ENCODE results near the gene FADS1. TPM values are rescaled to one million over a fixed set of nuclear protein-coding genes. Genes with fewer than 3 reads are reported as not detected.

The FADS1 gene
- total RNA-seq, 1 donor from 2014 or later = 248 TPM

DNA sequence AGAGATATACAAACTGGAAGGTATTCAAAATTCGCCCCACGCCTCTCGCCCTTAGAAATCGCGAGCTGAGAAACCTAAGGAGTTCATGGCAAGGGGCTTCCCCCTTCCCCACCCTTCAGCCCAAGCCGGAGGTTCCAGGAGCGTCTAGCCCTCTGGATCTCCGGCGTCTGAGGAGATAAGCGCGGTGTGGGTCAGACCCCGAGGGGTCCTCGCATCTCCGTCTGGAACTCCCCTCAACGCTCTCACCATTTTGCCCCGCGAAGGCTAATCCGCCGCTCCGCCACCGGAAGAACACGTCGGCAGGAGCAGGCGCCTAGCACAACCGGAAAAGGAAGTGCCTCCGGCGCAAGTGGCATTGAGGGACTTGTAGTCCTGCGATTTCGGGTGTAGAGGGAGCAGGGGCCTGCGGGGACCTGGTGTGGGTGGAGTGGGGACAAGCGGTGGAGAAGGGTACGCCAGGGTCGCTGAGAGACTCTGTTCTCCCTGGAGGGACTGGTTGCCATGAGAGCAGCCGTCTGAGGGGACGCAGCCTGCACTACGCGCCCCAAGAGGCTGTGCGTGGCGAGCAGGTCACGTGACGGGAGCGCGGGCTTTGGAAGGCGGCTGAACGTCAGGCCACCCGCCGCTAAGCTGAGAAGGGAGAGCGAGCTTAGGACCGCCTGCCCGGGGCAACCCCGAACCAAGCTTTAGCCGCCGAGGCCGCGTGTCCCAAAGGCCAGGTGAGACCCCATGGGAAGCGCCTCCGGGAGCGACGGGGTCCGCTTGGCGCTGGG lies 24.3 kb downstream of the FADS1 start, which contains the start of the genes FEN1 and TMEM258:
Gene FEN1 (plus strand): TSS at position 602 of the 773 bp plus-strand sequence. CDS start 2,451 bp downstream, outside the sequence.
Gene TMEM258 (minus strand): TSS at position 290 of the 773 bp plus-strand sequence. CDS start 41 bp downstream, at position 249.
- TF ChIP-seq, protein P1, sequence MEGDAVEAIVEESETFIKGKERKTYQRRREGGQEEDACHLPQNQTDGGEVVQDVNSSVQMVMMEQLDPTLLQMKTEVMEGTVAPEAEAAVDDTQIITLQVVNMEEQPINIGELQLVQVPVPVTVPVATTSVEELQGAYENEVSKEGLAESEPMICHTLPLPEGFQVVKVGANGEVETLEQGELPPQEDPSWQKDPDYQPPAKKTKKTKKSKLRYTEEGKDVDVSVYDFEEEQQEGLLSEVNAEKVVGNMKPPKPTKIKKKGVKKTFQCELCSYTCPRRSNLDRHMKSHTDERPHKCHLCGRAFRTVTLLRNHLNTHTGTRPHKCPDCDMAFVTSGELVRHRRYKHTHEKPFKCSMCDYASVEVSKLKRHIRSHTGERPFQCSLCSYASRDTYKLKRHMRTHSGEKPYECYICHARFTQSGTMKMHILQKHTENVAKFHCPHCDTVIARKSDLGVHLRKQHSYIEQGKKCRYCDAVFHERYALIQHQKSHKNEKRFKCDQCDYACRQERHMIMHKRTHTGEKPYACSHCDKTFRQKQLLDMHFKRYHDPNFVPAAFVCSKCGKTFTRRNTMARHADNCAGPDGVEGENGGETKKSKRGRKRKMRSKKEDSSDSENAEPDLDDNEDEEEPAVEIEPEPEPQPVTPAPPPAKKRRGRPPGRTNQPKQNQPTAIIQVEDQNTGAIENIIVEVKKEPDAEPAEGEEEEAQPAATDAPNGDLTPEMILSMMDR (conservative IDR thresholded peaks at IDR 0.05) = peak; percentile 24
- H3K4me1 Mint-ChIP-seq = peaks cover 38% of the 10 kb centered on the region
- H3K27ac Mint-ChIP-seq (ENCODE audit: unreplicated experiment) = peak within 1 kb of the TSS; percentile 100
- peak; percentile 86 for DNase-seq (ENCODE audit: low read depth, low spot score)
- peaks cover 14% of the 10 kb centered on the region for H3K36me3 Mint-ChIP-seq (ENCODE audit: low read depth)
- H3K4me3 Mint-ChIP-seq = peak within 1 kb of the TSS; percentile 96
- no peaks in the 10 kb centered on the region for H3K9me3 Mint-ChIP-seq
- H3K27me3 Mint-ChIP-seq (ENCODE audit: low read depth) = peaks cover 3% of the 10 kb centered on the region

DNA sequence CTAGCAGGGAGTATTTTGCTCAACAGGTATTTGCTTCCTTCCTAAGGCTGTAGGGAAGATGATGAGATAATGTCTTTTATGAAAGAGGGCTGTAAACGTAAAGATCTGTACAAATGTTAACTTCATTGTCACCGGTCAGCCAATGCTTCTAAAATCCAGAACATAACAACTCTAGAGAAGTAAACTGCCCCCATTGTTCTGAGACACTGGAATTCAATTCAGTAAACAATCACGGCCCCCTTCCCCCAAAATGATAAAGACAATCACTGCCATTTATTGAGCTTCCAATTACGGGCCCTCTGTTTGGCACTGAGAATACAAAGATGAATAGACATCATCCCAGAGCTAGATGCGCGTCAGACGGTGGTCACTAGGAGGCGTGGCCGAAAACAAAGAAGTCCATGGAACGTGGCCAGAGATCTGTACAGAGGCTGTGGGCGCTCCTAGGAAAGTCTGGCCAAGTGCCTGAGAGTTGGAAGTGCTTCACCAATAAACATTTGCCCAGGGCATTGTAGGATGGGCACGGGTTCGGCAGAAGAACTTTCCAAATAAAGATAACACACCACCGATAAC lies 25.0 kb downstream of the FADS1 start:
- H3K4me3 Mint-ChIP-seq = peak overlapping the region; percentile 96
- H3K36me3 Mint-ChIP-seq (ENCODE audit: low read depth) = peaks cover 10% of the 10 kb centered on the region
- H3K27ac Mint-ChIP-seq (ENCODE audit: unreplicated experiment) = peak overlapping the region; percentile 100
- H3K4me1 Mint-ChIP-seq = peaks cover 31% of the 10 kb centered on the region
- peaks cover 3% of the 10 kb centered on the region for H3K27me3 Mint-ChIP-seq (ENCODE audit: low read depth)
- H3K9me3 Mint-ChIP-seq = no peaks in the 10 kb centered on the region
- TF ChIP-seq, protein P1 (conservative IDR thresholded peaks at IDR 0.05) = no peak
- DNase-seq (ENCODE audit: low read depth, low spot score) = peak; percentile 70

DNA sequence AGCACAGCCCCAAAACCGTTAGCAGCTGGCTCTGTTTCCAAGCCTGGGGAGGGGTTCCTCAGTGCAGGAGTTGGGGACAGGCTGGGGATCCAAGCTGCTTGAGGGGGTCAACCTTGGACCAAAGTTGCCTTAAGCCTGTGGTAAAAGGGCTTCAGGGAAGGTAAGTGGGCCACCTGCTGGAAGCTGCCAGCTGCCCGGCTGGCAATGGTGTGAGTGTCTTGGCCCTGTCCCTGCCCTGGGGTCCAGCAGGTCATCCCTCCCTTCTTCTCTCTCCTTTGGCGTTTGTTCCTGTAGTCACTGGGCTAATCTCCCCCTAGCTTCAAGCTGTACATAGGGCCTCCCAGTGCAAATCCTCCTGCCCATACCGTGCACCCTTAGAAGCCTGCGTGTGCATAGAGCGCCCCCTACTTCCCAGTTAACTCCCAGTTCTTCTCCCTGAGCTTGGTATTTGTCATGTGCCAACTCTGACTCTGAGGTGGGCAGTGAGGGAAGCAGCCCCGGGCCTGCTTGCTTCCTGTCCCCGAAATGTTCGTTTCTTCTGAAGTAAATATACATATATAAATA lies 28.8 kb downstream of the FADS1 start:
- peak; percentile 37 for DNase-seq (ENCODE audit: low read depth, low spot score)
- peaks cover 3% of the 10 kb centered on the region for H3K27me3 Mint-ChIP-seq (ENCODE audit: low read depth)
- H3K4me3 Mint-ChIP-seq = no peak overlapping the region
- TF ChIP-seq, protein P1 (conservative IDR thresholded peaks at IDR 0.05) = peak; percentile 60
- peaks cover 6% of the 10 kb centered on the region for H3K36me3 Mint-ChIP-seq (ENCODE audit: low read depth)
- no peaks in the 10 kb centered on the region for H3K9me3 Mint-ChIP-seq
- no peak overlapping the region for H3K27ac Mint-ChIP-seq (ENCODE audit: unreplicated experiment)
- peaks cover 13% of the 10 kb centered on the region for H3K4me1 Mint-ChIP-seq

DNA sequence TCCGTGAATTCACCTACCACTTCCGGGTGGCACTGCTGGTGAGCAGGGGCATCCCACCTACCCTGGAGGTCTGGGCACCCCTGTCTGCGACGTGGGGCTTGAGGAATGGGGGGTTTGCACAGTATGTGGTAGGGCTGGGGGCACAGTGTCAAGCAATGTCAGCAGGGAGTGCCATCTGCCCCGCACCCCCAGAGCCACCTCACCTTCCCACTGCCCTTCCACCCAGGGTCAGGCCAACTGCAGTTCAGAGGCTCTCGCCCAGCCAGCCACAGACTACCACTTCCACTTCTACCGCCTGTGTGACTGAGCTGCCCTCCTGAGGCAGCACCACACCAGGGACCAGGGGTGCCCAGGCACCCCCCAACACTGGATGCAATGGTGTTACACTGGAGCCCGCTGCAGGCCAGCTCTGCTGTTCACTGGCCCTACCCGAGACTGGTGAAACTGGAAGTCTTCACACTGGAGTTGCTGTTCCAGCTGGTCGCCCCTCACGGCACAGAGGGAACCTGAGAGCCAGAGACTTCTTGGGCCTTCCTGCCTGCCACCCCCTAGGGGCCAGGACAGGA lies 30.9 kb downstream of the FADS1 start:
- Mint-ChIP-seq H3K4me1 (no peaks in the 10 kb centered on the region), H3K36me3 (ENCODE audit: low read depth) (peaks cover 6% of the 10 kb centered on the region), H3K27me3 (ENCODE audit: low read depth) (no peaks in the 10 kb centered on the region), H3K4me3 (no peak overlapping the region), H3K27ac (ENCODE audit: unreplicated experiment) (no peak overlapping the region), H3K9me3 (no peaks in the 10 kb centered on the region)
- TF ChIP-seq, protein P1 (conservative IDR thresholded peaks at IDR 0.05) = no peak
- DNase-seq (ENCODE audit: low read depth, low spot score) = no peak

DNA sequence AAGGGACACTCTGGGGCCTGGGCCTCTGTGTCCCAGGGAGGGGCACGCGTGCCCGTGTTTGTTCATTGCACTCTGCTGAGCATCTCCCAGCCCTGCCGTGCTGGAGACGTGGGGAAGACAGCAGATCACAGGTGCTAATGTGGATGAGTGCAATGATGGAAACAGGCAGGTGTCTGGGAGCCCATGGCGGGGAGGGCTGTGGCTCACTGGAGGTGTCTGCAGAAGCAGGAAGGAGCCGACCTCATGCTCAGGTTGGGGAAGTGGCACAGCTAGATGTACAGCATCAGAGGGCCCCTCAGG lies 32.3 kb downstream of the FADS1 start:
- H3K27ac Mint-ChIP-seq (ENCODE audit: unreplicated experiment) = no peak overlapping the region
- no peak for DNase-seq (ENCODE audit: low read depth, low spot score)
- H3K4me1 Mint-ChIP-seq = no peaks in the 10 kb centered on the region
- H3K9me3 Mint-ChIP-seq = no peaks in the 10 kb centered on the region
- peak overlapping the region; percentile 65 for H3K4me3 Mint-ChIP-seq
- no peaks in the 10 kb centered on the region for H3K36me3 Mint-ChIP-seq (ENCODE audit: low read depth)
- H3K27me3 Mint-ChIP-seq (ENCODE audit: low read depth) = no peaks in the 10 kb centered on the region
- TF ChIP-seq, protein P1 (conservative IDR thresholded peaks at IDR 0.05) = no peak

Data from neural crest cell (in vitro differentiated cells).